ENCODE data around the gene SEC24A.
"Not testable (repeated sequence)": the region's sequence is repeated elsewhere in the genome, so short reads cannot be mapped to it uniquely, and the experiment has no call there.

SEC24A gene

DNA sequence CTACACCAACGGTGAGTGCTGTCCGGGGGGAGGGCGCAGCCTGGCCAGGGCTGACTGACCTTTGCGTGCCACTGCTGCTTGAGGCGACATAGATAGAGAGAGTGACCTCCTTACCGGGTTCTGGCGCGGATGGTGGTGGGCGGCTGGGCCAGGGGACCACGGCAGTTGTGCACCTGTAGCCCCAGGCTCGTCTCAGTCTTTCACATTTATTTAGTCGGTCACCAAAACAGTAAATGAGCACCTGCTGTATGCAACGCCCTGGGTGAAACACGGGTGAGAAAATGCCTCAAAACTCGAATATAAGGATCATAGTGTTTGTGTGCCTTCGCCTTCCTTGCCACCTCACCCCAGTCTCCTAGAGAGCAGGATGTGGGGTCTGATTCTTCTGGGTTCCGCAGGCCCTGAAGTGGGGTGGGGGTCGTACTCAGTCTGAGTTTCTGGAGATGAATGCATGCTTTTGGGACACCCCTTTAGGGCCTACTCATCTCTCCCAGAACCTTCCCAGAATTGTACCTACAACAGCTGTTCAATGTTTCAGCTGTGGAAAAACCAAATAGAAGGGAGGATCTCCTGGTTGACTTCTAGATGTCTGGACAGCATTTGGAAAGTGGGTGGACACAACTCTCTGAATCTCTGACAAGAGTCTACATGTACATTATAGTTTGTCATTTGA, 714 bp downstream of the SEC24A start:
- TF ChIP-seq, protein P1, sequence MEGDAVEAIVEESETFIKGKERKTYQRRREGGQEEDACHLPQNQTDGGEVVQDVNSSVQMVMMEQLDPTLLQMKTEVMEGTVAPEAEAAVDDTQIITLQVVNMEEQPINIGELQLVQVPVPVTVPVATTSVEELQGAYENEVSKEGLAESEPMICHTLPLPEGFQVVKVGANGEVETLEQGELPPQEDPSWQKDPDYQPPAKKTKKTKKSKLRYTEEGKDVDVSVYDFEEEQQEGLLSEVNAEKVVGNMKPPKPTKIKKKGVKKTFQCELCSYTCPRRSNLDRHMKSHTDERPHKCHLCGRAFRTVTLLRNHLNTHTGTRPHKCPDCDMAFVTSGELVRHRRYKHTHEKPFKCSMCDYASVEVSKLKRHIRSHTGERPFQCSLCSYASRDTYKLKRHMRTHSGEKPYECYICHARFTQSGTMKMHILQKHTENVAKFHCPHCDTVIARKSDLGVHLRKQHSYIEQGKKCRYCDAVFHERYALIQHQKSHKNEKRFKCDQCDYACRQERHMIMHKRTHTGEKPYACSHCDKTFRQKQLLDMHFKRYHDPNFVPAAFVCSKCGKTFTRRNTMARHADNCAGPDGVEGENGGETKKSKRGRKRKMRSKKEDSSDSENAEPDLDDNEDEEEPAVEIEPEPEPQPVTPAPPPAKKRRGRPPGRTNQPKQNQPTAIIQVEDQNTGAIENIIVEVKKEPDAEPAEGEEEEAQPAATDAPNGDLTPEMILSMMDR (IDR thresholded peaks at IDR 0.05; ENCODE audit: low read depth, low read length, missing control alignments) = no peak
- H3K4me3 ChIP-seq (ENCODE audit: low read depth, low read length) = peak overlapping the region; percentile 76
- no peak for DNase-seq (ENCODE audit: low read depth)

DNA sequence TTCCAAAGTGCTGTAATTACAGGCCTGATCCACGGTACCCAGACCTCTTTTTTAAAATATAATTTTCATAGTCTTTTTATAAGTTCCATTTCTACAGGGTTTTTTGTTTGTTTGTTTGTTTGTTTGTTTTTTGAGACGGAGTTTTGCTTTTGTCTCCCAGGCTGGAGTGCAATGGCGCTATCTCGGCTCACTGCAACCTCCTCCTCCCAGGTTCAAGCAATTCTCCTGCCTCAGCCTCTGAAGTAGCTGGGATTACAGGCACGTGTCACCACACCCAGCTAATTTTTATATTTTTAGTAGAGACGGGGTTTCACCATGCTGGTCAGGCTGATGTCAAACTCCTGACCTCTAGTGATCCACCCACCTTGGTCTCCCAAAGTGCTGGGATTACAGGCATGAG, 2.1 kb downstream of the SEC24A start:
- H3K4me3 ChIP-seq (ENCODE audit: low read depth, low read length) = peak overlapping the region; percentile 76
- DNase-seq (ENCODE audit: low read depth) = not testable (repeated sequence)

DNA sequence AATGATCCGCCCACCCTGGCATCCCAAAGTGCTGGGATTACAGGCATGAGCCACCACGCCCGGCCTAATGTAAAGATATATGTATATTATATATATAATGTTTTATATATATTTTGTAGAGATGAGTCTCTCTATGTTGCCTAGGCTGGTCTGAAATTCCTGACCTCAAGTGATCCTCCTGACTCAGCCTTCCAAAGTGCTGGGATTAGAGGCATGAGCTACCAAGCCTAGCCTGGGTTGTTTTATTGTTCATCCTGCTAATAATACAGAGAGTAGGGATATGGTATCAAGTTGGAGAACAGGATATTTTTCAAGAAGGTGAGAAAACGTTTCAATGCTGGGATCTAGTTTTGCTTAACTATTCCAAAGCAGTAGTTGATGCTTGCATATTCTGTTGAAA, 2.9 kb downstream of the SEC24A start:
- no peak for DNase-seq (ENCODE audit: low read depth)
- no peak overlapping the region for H3K4me3 ChIP-seq (ENCODE audit: low read depth, low read length)

DNA sequence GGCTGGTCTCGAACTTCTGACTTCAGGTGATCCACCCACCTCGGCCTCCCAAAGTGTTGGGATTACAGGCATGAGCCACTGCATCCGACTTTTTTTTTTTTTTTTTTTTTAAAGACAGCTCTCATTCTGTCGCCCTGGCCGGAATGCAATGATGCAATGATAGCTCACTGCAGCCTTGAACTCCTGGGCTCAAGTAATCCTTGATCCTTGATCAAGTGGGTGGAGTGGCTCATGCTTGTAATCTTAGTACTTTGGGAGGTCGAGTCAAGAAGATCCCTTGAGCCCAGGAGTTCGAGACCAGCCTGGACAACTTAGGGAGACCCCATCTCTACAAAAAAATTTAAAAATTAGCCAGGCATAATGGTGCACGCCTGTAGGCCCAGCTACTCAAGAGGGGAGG, 8.1 kb downstream of the SEC24A start:
- no peak for DNase-seq (ENCODE audit: low read depth)
- TF ChIP-seq, protein P1 (IDR thresholded peaks at IDR 0.05; ENCODE audit: low read depth, low read length, missing control alignments) = no peak
- no peak overlapping the region for H3K4me3 ChIP-seq (ENCODE audit: low read depth, low read length)

More for the DNA sequence above, 2.9 kb downstream of the SEC24A start:
- TF ChIP-seq, protein P1 (IDR thresholded peaks at IDR 0.05; ENCODE audit: low read depth, low read length, missing control alignments) = no peak

DNA sequence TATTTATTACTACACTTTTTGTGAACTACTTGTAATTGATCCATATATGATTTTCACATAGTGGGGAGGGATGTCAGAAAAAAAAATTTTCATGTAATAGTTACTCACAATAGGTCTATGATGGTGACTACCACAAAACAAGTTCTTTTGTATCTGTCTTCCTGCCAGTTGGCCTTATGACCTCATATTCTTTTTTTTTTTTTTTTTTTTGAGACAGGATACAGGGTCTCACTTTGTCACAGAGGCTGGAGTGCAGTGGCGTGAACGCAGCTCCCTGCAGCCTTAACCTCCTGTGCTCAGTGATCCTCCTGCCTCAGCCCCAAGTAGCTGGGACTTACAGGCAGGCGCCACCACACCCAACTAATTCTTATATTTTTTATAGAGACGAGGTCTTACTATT, 10.9 kb downstream of the SEC24A start:
- DNase-seq (ENCODE audit: low read depth) = no peak
- H3K4me3 ChIP-seq (ENCODE audit: low read depth, low read length) = no peak overlapping the region
- TF ChIP-seq, protein P1 (IDR thresholded peaks at IDR 0.05; ENCODE audit: low read depth, low read length, missing control alignments) = no peak

DNA sequence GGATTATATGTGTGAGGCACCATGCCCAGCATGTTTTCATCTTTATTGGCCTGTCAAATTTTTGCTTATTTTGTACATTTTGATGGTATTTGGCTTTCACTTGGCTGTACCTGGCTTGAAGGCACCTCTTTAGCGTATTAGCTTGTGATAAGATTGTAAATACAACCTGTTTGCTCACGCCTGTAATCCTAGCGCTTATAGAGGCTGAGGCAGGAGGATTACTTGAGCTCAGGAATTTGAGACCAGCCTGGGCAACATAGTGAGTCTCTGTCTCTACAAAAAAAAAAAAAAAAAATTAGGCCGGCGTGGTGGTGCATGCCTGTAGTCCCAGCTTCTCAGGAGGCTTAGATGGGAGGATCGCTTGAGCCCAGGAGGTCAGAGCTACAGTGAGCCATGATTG, 11.3 kb downstream of the SEC24A start:
- no peak for DNase-seq (ENCODE audit: low read depth)
- no peak overlapping the region for H3K4me3 ChIP-seq (ENCODE audit: low read depth, low read length)
- TF ChIP-seq, protein P1 (IDR thresholded peaks at IDR 0.05; ENCODE audit: low read depth, low read length, missing control alignments) = no peak

DNA sequence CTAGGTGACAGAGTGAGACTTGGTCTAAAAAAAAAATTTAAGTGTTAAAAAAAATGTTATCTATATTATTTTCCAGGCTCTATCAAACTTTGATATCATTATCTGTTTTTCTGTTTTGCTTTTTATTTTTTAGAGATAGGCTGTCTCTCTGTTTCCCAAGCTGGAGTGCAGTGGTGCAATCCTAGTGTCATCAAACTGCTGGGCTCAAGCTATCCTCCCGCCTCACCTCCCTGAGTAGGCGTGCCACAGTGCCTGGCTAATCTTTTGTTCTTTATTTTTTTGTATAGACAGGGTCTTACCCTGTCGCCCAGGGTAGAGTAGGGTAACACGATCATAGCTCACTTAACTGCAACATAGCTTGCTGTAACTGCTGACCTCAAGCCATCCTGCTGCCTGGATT, 14.4 kb downstream of the SEC24A start:
- H3K4me3 ChIP-seq (ENCODE audit: low read depth, low read length) = no peak overlapping the region
- no peak for DNase-seq (ENCODE audit: low read depth)
- TF ChIP-seq, protein P1 (IDR thresholded peaks at IDR 0.05; ENCODE audit: low read depth, low read length, missing control alignments) = no peak
